ENCODE data around the gene HMOX2.

DNA sequence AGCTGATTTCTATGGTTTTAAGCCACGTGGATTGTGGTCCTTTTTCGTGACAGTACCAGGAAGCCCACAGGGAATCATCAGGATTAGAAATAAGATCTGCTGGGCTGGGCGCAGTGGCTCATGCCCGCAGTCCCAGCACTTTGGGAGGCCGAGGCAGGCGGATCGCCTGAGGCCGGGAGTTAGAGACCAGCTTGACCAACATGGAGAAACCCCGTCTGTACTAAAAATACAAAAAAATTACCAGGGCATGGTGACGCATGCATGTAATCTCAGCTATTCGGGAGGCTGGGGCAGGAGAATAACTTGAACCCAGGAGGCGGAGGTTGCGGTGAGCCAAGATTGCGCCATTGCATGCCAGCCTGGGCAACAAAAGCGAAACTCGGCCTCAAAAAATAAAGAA is 8.3 kb upstream of the HMOX2 start:
- TF ChIP-seq, protein P1, sequence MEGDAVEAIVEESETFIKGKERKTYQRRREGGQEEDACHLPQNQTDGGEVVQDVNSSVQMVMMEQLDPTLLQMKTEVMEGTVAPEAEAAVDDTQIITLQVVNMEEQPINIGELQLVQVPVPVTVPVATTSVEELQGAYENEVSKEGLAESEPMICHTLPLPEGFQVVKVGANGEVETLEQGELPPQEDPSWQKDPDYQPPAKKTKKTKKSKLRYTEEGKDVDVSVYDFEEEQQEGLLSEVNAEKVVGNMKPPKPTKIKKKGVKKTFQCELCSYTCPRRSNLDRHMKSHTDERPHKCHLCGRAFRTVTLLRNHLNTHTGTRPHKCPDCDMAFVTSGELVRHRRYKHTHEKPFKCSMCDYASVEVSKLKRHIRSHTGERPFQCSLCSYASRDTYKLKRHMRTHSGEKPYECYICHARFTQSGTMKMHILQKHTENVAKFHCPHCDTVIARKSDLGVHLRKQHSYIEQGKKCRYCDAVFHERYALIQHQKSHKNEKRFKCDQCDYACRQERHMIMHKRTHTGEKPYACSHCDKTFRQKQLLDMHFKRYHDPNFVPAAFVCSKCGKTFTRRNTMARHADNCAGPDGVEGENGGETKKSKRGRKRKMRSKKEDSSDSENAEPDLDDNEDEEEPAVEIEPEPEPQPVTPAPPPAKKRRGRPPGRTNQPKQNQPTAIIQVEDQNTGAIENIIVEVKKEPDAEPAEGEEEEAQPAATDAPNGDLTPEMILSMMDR (IDR thresholded peaks at IDR 0.05): no peak
- TF ChIP-seq POLR2A (IDR thresholded peaks at IDR 0.05) (no peak), POLR2AphosphoS5 (IDR thresholded peaks at IDR 0.05; ENCODE audit: insufficient read depth in 1 of 2, low read depth in 1 of 2) (no peak)

All from vagina (tissue), 2 donors.